Esophagus muscularis mucosa (tissue), 4 donors: Measurements from ENCODE around the gene PTPRN2. TPM values are rescaled to one million over a fixed set of nuclear protein-coding genes. Genes with fewer than 3 reads are reported as not detected.

Source experiments
- DNase-seq: peaks from one replicate; pipeline ENCODE4 v3.0.0-alpha.2; 2017; ENCODE audit errors: extremely low spot score
- H3K27ac ChIP-seq, 4 donors: fragments of 200-600 bp; sonication (generic); replicated peaks in 1 of 4; 1 replicate in 3 of 4; 2 replicates in 1 of 4; pipeline ENCODE4 v1.5.1; 2016 to 2019; ENCODE audit warnings: mild to moderate bottlenecking in 1 of 4
- H3K27me3 ChIP-seq, 4 donors: fragments of 200-600 bp; sonication (generic); one replicate each; pipeline versions ENCODE4 v1.5.1 to v1.6.0; 2016 to 2019
- H3K36me3 ChIP-seq, 4 donors: fragments of 200-600 bp; sonication (generic); one replicate each; pipeline ENCODE4 v1.5.1; 2016 to 2019
- H3K4me1 ChIP-seq, 4 donors: fragments of 200-600 bp; sonication (generic); one replicate each; pipeline ENCODE4 v1.5.1; 2016 to 2019
- H3K4me3 ChIP-seq, 4 donors: fragments of 200-600 bp; sonication (generic); 1 replicate in 2 of 4; 2 replicates in 2 of 4; pipeline ENCODE4 v1.5.1; 2016 to 2019; ENCODE audit warnings: mild to moderate bottlenecking in 4 of 4, moderate library complexity in 1 of 4
- H3K9me3 ChIP-seq, 4 donors: fragments of 200-600 bp; sonication (generic); 1 replicate in 3 of 4; 2 replicates in 1 of 4; pipeline ENCODE4 v1.5.1; 2016 to 2019
- CTCF ChIP-seq, 3 experiments: fragments of 200-600 bp in 2 of 3; fragments of 450-650 bp in 1 of 3; sonication (generic) in 2 of 3; IDR thresholded peaks; one replicate each; pipeline ENCODE4 v1.5.1; 2017 to 2019; ENCODE audit warnings: antibody characterized with exemption in 3 of 3, mild to moderate bottlenecking in 2 of 3, moderate library complexity in 1 of 3
- EP300 ChIP-seq: sonication (generic); formaldehyde crosslinking; IDR thresholded peaks from one replicate; pipeline ENCODE4 v1.6.1; 2017; ENCODE audit warnings: antibody characterized with exemption
- POLR2A ChIP-seq: fragments of 450-650 bp; IDR thresholded peaks from one replicate; pipeline ENCODE4 v1.6.1; 2017; ENCODE audit warnings: antibody characterized with exemption, moderate library complexity, mild to moderate bottlenecking, low read depth
- POLR2AphosphoS5 ChIP-seq, 2 donors: sonication (generic); formaldehyde crosslinking; IDR thresholded peaks; one replicate each; pipeline ENCODE4 v1.6.1; 2017; ENCODE audit warnings: antibody characterized with exemption in 2 of 2
- WGBS: methylation state at CpG from one replicate; pipeline ENCODE4 v1.1.5; 2018; 5-methylcytosine and 5-hydroxymethylcytosine counted together
- intact Hi-C: fragments of 100-400 bp; cut with DNase I; formaldehyde crosslinking; loops from one replicate; pipeline ENCODE4 v1.15.1; 2023
- total RNA-seq, 4 donors: library from RNA; depleted of rRNA; stranded (reverse); fragments of >200 nt; gene quantifications; one replicate each; pipeline versions ENCODE4 v1.1.0 to v1.2.1, GENCODE V29; 2016

The PTPRN2 gene
- total RNA-seq, 4 donors from 2014 or later, result 2.1 to 3.1 (median 3.1) TPM

GRCh38 chr7:157839672-157840167, 747.9 kb downstream of the PTPRN2 start:
- DNase-seq, result no peak
- Histone ChIP-seq H3K36me3 (no peaks in the 10 kb centered on the region), H3K27ac (no peak overlapping the region), H3K4me1 (no peaks in the 10 kb centered on the region), H3K27me3 (peaks cover 0 to 40% (median 0%) of the 10 kb centered on the region in 4 donors), H3K4me3 (no peak overlapping the region), H3K9me3 (no peaks in the 10 kb centered on the region)
- 80% methylated on average over 9 of the region's 9 CpGs for WGBS
- no peak for TF ChIP-seq POLR2A
- TF ChIP-seq CTCF (IDR thresholded peaks at IDR 0.05), result no peak
- no peak for TF ChIP-seq EP300
- TF ChIP-seq POLR2AphosphoS5 (IDR thresholded peaks at IDR 0.05), result no peak
- intact Hi-C loops, result no loop called here

GRCh38 chr7:157839226-157839625, 748.4 kb downstream of the PTPRN2 start:
- no peak for DNase-seq
- H3K9me3 ChIP-seq, result no peaks in the 10 kb centered on the region
- H3K27me3 ChIP-seq, result peaks cover 0 to 35% (median 0%) of the 10 kb centered on the region in 4 donors
- whole genome bisulfite sequencing, result 83% methylated on average over 2 of the region's 2 CpGs
- intact Hi-C loops, result no loop called here
- H3K36me3 ChIP-seq, result no peaks in the 10 kb centered on the region
- H3K4me3 ChIP-seq, result no peak overlapping the region
- TF ChIP-seq POLR2AphosphoS5 (IDR thresholded peaks at IDR 0.05) (no peak), CTCF (IDR thresholded peaks at IDR 0.05) (no peak), EP300 (no peak), POLR2A (no peak)
- no peak overlapping the region for H3K27ac ChIP-seq
- no peaks in the 10 kb centered on the region for H3K4me1 ChIP-seq

GRCh38 chr7:157837561-157837960, 750.1 kb downstream of the PTPRN2 start:
- Histone ChIP-seq H3K4me3 (no peak overlapping the region), H3K4me1 (no peaks in the 10 kb centered on the region), H3K9me3 (no peaks in the 10 kb centered on the region), H3K36me3 (no peaks in the 10 kb centered on the region), H3K27ac (no peak overlapping the region), H3K27me3 (peaks cover 0 to 18% (median 0%) of the 10 kb centered on the region in 4 donors)
- intact Hi-C loops, result no loop called here
- DNase-seq, result no peak
- TF ChIP-seq POLR2AphosphoS5 (IDR thresholded peaks at IDR 0.05) (no peak), POLR2A (no peak), EP300 (no peak), CTCF (IDR thresholded peaks at IDR 0.05) (no peak)
- 89% methylated on average over 7 of the region's 10 CpGs for WGBS

DNA sequence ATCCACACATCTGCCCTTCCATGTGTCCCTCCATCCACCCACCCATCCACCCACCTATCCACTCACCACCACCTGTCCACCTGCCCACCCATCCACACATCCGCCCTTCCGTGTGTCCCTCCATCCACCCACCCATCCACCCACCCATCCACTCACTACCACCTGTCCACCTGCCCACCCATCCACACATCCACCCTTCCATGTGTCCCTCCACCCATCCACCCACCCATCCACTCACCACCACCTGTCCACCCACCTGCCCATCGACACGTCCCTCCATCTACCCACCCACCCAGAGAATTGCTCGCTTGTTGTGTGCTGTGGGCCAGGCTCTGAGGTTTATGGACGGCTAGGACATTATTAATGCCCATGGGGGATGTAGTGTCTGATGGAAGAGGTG, 750.6 kb downstream of the PTPRN2 start:
- no peak overlapping the region for H3K4me3 ChIP-seq
- TF ChIP-seq CTCF (IDR thresholded peaks at IDR 0.05), result no peak
- no peak for TF ChIP-seq EP300
- no peak for TF ChIP-seq POLR2AphosphoS5 (IDR thresholded peaks at IDR 0.05)
- no peak for DNase-seq
- H3K27me3 ChIP-seq, result peaks cover 0 to 16% (median 0%) of the 10 kb centered on the region in 4 donors
- no peaks in the 10 kb centered on the region for H3K36me3 ChIP-seq
- intact Hi-C loops, result no loop called here
- 79% methylated on average over 6 of the region's 6 CpGs for WGBS
- no peaks in the 10 kb centered on the region for H3K9me3 ChIP-seq
- no peaks in the 10 kb centered on the region for H3K4me1 ChIP-seq
- no peak overlapping the region for H3K27ac ChIP-seq

- TF ChIP-seq POLR2AphosphoS5 (IDR thresholded peaks at IDR 0.05) (no peak), POLR2A (no peak), CTCF (IDR thresholded peaks at IDR 0.05) (no peak), EP300 (no peak)
- H3K27me3 ChIP-seq, result no peaks in the 10 kb centered on the region
- WGBS, result 82% methylated on average over 14 of the region's 20 CpGs
- intact Hi-C loops, result no loop called here
- H3K36me3 ChIP-seq, result no peaks in the 10 kb centered on the region
- no peak for DNase-seq
- no peak overlapping the region for H3K4me3 ChIP-seq
- H3K4me1 ChIP-seq, result no peaks in the 10 kb centered on the region
- no peaks in the 10 kb centered on the region for H3K9me3 ChIP-seq
- no peak overlapping the region for H3K27ac ChIP-seq
Observed at GRCh38 chr7:157834501-157835163, 753.0 kb downstream of the PTPRN2 start.
